H1 (cell line): ENCODE results near the gene RBP7. TPM values are rescaled to one million over a fixed set of nuclear protein-coding genes. Genes with fewer than 3 reads are reported as not detected.

ENCODE experiments used
- ASH2L ChIP-seq: fragments of 200-600, 300-600 bp; sonication (generic); IDR thresholded peaks from one replicate; pipeline ENCODE4 v1.7.1; 2017; ENCODE audit warnings: low read length
- ATF2 ChIP-seq: IDR thresholded peaks from 2 replicates; pipeline ENCODE4 v1.6.1; 2012; ENCODE audit warnings: low read length, inconsistent platforms
- CEBPB ChIP-seq: IDR thresholded peaks from 2 replicates; pipeline ENCODE4 v1.6.1; 2012; ENCODE audit warnings: low read depth, low read length
- GABPA ChIP-seq: IDR thresholded peaks from 2 replicates; pipeline ENCODE4 v1.6.1; 2011; ENCODE audit warnings: mild to moderate bottlenecking, low read length, moderate library complexity, borderline replicate concordance; ENCODE audit not compliant: insufficient read depth
- SIN3A ChIP-seq, 2 experiments: IDR thresholded peaks in 1 of 2; conservative IDR thresholded peaks in 1 of 2; 2 replicates each; pipeline ENCODE4 v1.6.1; 2011 to 2012; ENCODE audit warnings: low read length in 2 of 2, improper control_type of control experiment in 1 of 2, low read depth in 1 of 2, mild to moderate bottlenecking in 1 of 2
- USF2 ChIP-seq: IDR thresholded peaks from 2 replicates; pipeline ENCODE4 v1.6.1; 2011; ENCODE audit warnings: low read length, improper control_type of control experiment
- polyA plus RNA-seq, 7 experiments: library from polyadenylated mRNA; depleted of rRNA in 3 of 7; stranded (reverse) in 5 of 7; unstranded in 2 of 7; fragments of >200 nt in 5 of 7; fragments of 200-250 nt in 2 of 7; gene quantifications; 1 replicate in 5 of 7; 2 replicates in 1 of 7; 4 replicates in 1 of 7; pipeline versions ENCODE4 v1.2.1 to v1.2.3, GENCODE V29; 2011 to 2013; ENCODE audit warnings: missing spikeins in 2 of 7, mixed read lengths in 2 of 7
- total RNA-seq: library from RNA; stranded (reverse); fragmentation: NEBNext Ultra II Directional; extraction: Animal tissue kit (Norgen Biotek cat#: 25700); gene quantifications from 2 replicates; pipeline ENCODE4 v1.2.1, GENCODE V29; 2021

RBP7 gene
- total and polyA plus RNA-seq, 2 of the 8 experiments (the other 6 are each of a cell fraction or from before 2014, with no cell fraction given) = 5.7 to 7.2 TPM

- TF ChIP-seq USF2 (no peak), ASH2L (no peak), ATF2 (no peak), GABPA (no peak), SIN3A (conservative IDR thresholded peaks at IDR 0.05 in 1 of 2, IDR thresholded peaks at IDR 0.05 in 1 of 2; ENCODE audit: low read depth in 1 of 2, low read length in 2 of 2) (no peak), CEBPB (no peak)
Measured at GRCh38 chr1:10064416-10065343, 67.7 kb downstream of the RBP7 start (continued).
